HEK293 (cell line): ENCODE results near the gene SH3PXD2B.

Experiments
- CTCF ChIA-PET: fragments of 350-600 bp; formaldehyde crosslinking; extraction: SDS; loops from one replicate; lab custom pipeline; 2021; ENCODE audit warnings: antibody characterized with exemption; lab: Yijun Ruan, JAX
- POLR2A ChIA-PET: fragments of 300-600 bp; formaldehyde crosslinking; extraction: SDS; loops from one replicate; lab custom pipeline; 2020; ENCODE audit warnings: antibody characterized with exemption, inconsistent platforms; lab: Yijun Ruan, JAX
- H3K27ac ChIP-seq: fragments of 200-500 bp; sonication (Bioruptor generic); 2 replicates; pipeline ENCODE4 v1.5.1; 2014; ENCODE audit warnings: low read depth, low read length, control low read depth, inconsistent platforms; ENCODE audit errors: extremely low read depth
- H3K36me3 ChIP-seq, 2 experiments: fragments of 200-500 bp in 1 of 2; sonication (Bioruptor generic) in 1 of 2; 1 replicate in 1 of 2; 2 replicates in 1 of 2; pipeline ENCODE4 v1.5.1; 2014 to 2017; ENCODE audit warnings: inconsistent platforms in 2 of 2, low read length in 2 of 2; ENCODE audit not compliant: control insufficient read depth in 2 of 2, insufficient read depth in 1 of 2
- H3K4me1 ChIP-seq: fragments of 200-500 bp; sonication (Bioruptor generic); 2 replicates; pipeline ENCODE4 v1.5.1; 2014; ENCODE audit warnings: mild to moderate bottlenecking, low read length, inconsistent platforms; ENCODE audit not compliant: control insufficient read depth, insufficient read depth
- H3K4me3 ChIP-seq: 2 replicates; pipeline ENCODE4 v1.5.1; 2011; ENCODE audit warnings: low read depth, mild to moderate bottlenecking, control low read depth, low read length, moderate library complexity
- H3K9me3 ChIP-seq: fragments of 200-500 bp; sonication (Bioruptor generic); 2 replicates; pipeline ENCODE4 v1.5.1; 2014; ENCODE audit warnings: low read depth, low read length, inconsistent platforms; ENCODE audit not compliant: control insufficient read depth, insufficient read depth
- BCL11A ChIP-seq: fragments of 450-650 bp; formaldehyde crosslinking; IDR thresholded peaks from 2 replicates; pipeline ENCODE4 v1.5.1; 2016; ENCODE audit warnings: low read depth, missing biosample characterization, missing genetic modification characterization
- YY2 ChIP-seq: fragments of 450-650 bp; formaldehyde crosslinking; IDR thresholded peaks from 2 replicates; pipeline ENCODE4 v1.5.1; 2016; ENCODE audit warnings: missing biosample characterization, missing genetic modification characterization
- ZBTB49 ChIP-seq: fragments of 450-650 bp; formaldehyde crosslinking; IDR thresholded peaks from 2 replicates; pipeline ENCODE4 v1.5.1; 2016; ENCODE audit warnings: missing biosample characterization, missing genetic modification characterization, low read depth
- ZBTB6 ChIP-seq: fragments of 450-650 bp; formaldehyde crosslinking; IDR thresholded peaks from 2 replicates; pipeline ENCODE4 v1.5.1; 2017; ENCODE audit warnings: missing biosample characterization, missing genetic modification characterization
- ZFP37 ChIP-seq: fragments of 450-650 bp; formaldehyde crosslinking; IDR thresholded peaks from 2 replicates; pipeline ENCODE4 v1.5.1; 2016; ENCODE audit warnings: missing biosample characterization, missing genetic modification characterization
- ZNF174 ChIP-seq: fragments of 450-650 bp; formaldehyde crosslinking; IDR thresholded peaks from 2 replicates; pipeline ENCODE4 v1.5.0; 2017; ENCODE audit warnings: missing biosample characterization, mild to moderate bottlenecking, missing genetic modification characterization
- ZNF19 ChIP-seq: fragments of 450-650 bp; formaldehyde crosslinking; IDR thresholded peaks from 2 replicates; pipeline ENCODE4; 2016; ENCODE audit warnings: missing biosample characterization, missing genetic modification characterization, low read depth
- ZNF239 ChIP-seq: fragments of 450-650 bp; formaldehyde crosslinking; IDR thresholded peaks from 2 replicates; pipeline ENCODE4 v1.5.1; 2016; ENCODE audit warnings: missing biosample characterization, missing genetic modification characterization
- ZNF266 ChIP-seq: fragments of 450-650 bp; formaldehyde crosslinking; IDR thresholded peaks from 2 replicates; pipeline ENCODE4 v1.5.1; 2016; ENCODE audit warnings: missing biosample characterization, missing genetic modification characterization, low read depth
- ZNF501 ChIP-seq: fragments of 450-650 bp; formaldehyde crosslinking; IDR thresholded peaks from 2 replicates; pipeline ENCODE4 v1.5.1; 2016; ENCODE audit warnings: missing biosample characterization, missing genetic modification characterization
- ZNF544 ChIP-seq: fragments of 450-650 bp; formaldehyde crosslinking; IDR thresholded peaks from 2 replicates; pipeline ENCODE4 v1.5.0; 2017; ENCODE audit warnings: missing biosample characterization, missing genetic modification characterization
- ZNF768 ChIP-seq: fragments of 450-650 bp; formaldehyde crosslinking; IDR thresholded peaks from 2 replicates; pipeline ENCODE4 v1.5.1; 2018; ENCODE audit warnings: missing biosample characterization, mild to moderate bottlenecking, missing genetic modification characterization
- ZSCAN18 ChIP-seq: fragments of 450-650 bp; formaldehyde crosslinking; IDR thresholded peaks from 2 replicates; pipeline ENCODE4 v1.5.1; 2016; ENCODE audit warnings: missing biosample characterization, missing genetic modification characterization
- TF ChIP-seq, protein P1 (sequence below): fragments of 450-650 bp; formaldehyde crosslinking; IDR thresholded peaks from 2 replicates; pipeline ENCODE4 v1.5.1; 2017; ENCODE audit warnings: missing biosample characterization, missing genetic modification characterization
- TF ChIP-seq, protein P2 (sequence below): fragments of 450-650 bp; formaldehyde crosslinking; IDR thresholded peaks from 2 replicates; pipeline ENCODE4 v1.5.1; 2017; ENCODE audit warnings: missing biosample characterization, missing genetic modification characterization

Gene SH3PXD2B

DNA sequence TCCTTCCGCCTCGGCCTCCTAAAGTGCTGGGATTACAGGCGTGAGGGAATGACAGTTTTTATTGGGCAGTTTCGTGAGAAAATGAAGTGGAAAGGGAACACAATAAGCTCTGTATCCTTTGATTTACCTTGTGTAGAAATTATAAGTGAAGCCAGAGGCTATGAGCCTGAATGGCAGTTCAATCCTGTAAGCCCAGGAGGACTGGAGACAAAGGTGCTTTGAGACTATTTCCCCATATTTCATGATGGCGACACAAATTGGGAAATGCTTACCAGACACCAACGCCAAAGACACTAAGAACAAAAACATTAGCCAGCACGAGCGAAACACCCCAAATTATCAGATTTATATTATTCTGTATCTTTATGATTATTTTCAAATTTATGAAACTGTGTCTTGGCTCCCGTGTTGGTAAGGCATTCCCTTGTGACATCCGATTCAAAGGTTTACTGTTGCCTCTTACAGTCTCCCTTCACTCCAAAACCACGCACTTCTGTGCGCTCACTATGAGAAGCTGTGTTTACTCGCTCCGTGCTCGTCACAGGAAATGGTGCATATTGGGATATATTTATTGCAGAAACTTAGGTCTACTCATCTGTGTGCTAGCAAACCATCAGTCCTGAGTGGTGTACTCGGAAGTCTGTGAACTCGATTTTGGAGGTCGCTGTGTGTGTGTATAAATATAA, 73.9 kb downstream of the SH3PXD2B start:
- H3K36me3 ChIP-seq, result peaks cover 0 to 15% of the 10 kb centered on the region in 2 experiments; a peak in 1 of 3 replicates
- peaks cover 5% of the 10 kb centered on the region; the same call in 1 of the 2 replicates for H3K4me1 ChIP-seq
- H3K9me3 ChIP-seq, result no peaks in the 10 kb centered on the region
- ChIA-PET POLR2A (interaction anchor here (0.5 kb wide), 1 partner anchor 11 kb away, joined by 3 read pairs; no protein-coding TSS in a partner anchor), CTCF (interaction anchor here (1.4 to 1.7 kb wide), 2 partner anchors 10 to 71 kb away, joined by 4 to 8 read pairs; no protein-coding TSS in a partner anchor)
- TF ChIP-seq ZFP37 (tag by site-specific recombination) (no peak), BCL11A (tag by site-specific recombination) (no peak), ZNF501 (tag by site-specific recombination) (no peak), ZNF239 (no peak), ZBTB6 (tag by site-specific recombination) (no peak), ZNF266 (tag by site-specific recombination) (no peak), ZNF768 (no peak), ZNF174 (tag by site-specific recombination) (no peak), ZBTB49 (no peak), ZNF19 (tag by site-specific recombination) (no peak), ZSCAN18 (no peak), YY2 (tag by site-specific recombination) (no peak)
- TF ChIP-seq, protein P1, sequence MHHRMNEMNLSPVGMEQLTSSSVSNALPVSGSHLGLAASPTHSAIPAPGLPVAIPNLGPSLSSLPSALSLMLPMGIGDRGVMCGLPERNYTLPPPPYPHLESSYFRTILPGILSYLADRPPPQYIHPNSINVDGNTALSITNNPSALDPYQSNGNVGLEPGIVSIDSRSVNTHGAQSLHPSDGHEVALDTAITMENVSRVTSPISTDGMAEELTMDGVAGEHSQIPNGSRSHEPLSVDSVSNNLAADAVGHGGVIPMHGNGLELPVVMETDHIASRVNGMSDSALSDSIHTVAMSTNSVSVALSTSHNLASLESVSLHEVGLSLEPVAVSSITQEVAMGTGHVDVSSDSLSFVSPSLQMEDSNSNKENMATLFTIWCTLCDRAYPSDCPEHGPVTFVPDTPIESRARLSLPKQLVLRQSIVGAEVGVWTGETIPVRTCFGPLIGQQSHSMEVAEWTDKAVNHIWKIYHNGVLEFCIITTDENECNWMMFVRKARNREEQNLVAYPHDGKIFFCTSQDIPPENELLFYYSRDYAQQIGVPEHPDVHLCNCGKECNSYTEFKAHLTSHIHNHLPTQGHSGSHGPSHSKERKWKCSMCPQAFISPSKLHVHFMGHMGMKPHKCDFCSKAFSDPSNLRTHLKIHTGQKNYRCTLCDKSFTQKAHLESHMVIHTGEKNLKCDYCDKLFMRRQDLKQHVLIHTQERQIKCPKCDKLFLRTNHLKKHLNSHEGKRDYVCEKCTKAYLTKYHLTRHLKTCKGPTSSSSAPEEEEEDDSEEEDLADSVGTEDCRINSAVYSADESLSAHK, result no peak
- TF ChIP-seq, protein P2, sequence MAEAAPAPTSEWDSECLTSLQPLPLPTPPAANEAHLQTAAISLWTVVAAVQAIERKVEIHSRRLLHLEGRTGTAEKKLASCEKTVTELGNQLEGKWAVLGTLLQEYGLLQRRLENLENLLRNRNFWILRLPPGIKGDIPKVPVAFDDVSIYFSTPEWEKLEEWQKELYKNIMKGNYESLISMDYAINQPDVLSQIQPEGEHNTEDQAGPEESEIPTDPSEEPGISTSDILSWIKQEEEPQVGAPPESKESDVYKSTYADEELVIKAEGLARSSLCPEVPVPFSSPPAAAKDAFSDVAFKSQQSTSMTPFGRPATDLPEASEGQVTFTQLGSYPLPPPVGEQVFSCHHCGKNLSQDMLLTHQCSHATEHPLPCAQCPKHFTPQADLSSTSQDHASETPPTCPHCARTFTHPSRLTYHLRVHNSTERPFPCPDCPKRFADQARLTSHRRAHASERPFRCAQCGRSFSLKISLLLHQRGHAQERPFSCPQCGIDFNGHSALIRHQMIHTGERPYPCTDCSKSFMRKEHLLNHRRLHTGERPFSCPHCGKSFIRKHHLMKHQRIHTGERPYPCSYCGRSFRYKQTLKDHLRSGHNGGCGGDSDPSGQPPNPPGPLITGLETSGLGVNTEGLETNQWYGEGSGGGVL (tag by site-specific recombination), result no peak
- H3K4me3 ChIP-seq, result no peak overlapping the region
- H3K27ac ChIP-seq, result no peak overlapping the region

DNA sequence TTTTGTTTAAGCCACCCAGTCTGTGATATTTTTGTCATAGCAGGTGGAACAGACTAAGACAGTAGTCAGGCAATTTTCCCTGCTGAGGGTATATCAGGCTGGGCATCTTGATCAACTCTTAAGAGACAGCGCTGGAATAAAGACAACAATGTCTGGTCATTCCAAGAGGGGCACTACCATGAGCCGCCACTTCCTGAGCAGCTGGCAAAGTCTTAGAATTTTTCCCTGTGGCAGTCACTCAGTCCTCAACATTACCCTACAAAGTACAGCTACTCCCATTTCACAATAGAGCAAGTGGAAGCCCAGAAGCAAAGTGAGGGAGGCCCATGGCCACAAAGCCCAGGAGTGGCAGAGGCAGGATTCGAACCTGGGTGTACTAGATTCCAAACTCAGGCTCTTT, 74.8 kb downstream of the SH3PXD2B start:
- peaks cover 5% of the 10 kb centered on the region; the same call in 1 of the 2 replicates for H3K4me1 ChIP-seq
- no peak overlapping the region for H3K4me3 ChIP-seq
- H3K27ac ChIP-seq, result no peak overlapping the region
- H3K36me3 ChIP-seq, result peaks cover 0 to 15% of the 10 kb centered on the region in 2 experiments; a peak in 1 of 3 replicates
- CTCF ChIA-PET, result interaction anchor here (1.4 to 1.7 kb wide), 2 partner anchors 9 to 72 kb away, joined by 4 to 8 read pairs; no protein-coding TSS in a partner anchor
- no peaks in the 10 kb centered on the region for H3K9me3 ChIP-seq
- TF ChIP-seq ZNF544 (tag by site-specific recombination), result no peak
- TF ChIP-seq, all 188 proteins: peak for 0
- POLR2A ChIA-PET, result interaction anchor here (0.6 kb wide), 1 partner anchor 1028 kb away, joined by 3 read pairs; no protein-coding TSS in a partner anchor
